Small intestine (tissue), 7 donors: Measurements from ENCODE around the gene TMEM176A. TPM values are rescaled to one million over a fixed set of nuclear protein-coding genes. Genes with fewer than 3 reads are reported as not detected.

Experiments used
- DNase-seq, 2 donors: peaks; one replicate each; pipeline versions ENCODE4 v3.0.0 to v3.0.0-alpha.2; 2013
- FAIRE-seq: peaks from 2 replicates; lab custom pipeline; 2012; peaks lifted over from hg19 to GRCh38; lab: Jason Lieb, UNC
- H3K27ac ChIP-seq, 3 donors: one replicate each; pipeline ENCODE4 v1.5.1; 2013; ENCODE audit warnings: low read length in 2 of 3, mild to moderate bottlenecking in 2 of 3, control low read depth in 1 of 3, inconsistent platforms in 1 of 3, low read depth in 1 of 3, moderate library complexity in 1 of 3
- H3K27me3 ChIP-seq, 3 donors: one replicate each; pipeline ENCODE4 v1.6.1; 2013; ENCODE audit warnings: low read length in 3 of 3, inconsistent platforms in 1 of 3; ENCODE audit not compliant: control insufficient read depth in 3 of 3, insufficient read depth in 3 of 3
- H3K36me3 ChIP-seq, 3 donors: one replicate each; pipeline ENCODE4 v1.6.1; 2013; ENCODE audit warnings: low read length in 3 of 3, inconsistent platforms in 1 of 3, low read depth in 1 of 3, mild to moderate bottlenecking in 1 of 3, moderate library complexity in 1 of 3; ENCODE audit not compliant: control insufficient read depth in 3 of 3, insufficient read depth in 2 of 3
- H3K4me1 ChIP-seq, 3 donors: one replicate each; pipeline ENCODE4 v1.6.1; 2013; ENCODE audit warnings: low read length in 2 of 3, inconsistent platforms in 1 of 3, low read depth in 1 of 3, mild to moderate bottlenecking in 1 of 3, moderate library complexity in 1 of 3; ENCODE audit not compliant: control insufficient read depth in 3 of 3, insufficient read depth in 2 of 3
- H3K4me3 ChIP-seq, 3 donors: one replicate each; pipeline ENCODE4 v1.5.1; 2013; ENCODE audit warnings: low read length in 3 of 3, control low read depth in 1 of 3, inconsistent platforms in 1 of 3, low read depth in 1 of 3, mild to moderate bottlenecking in 1 of 3, moderate library complexity in 1 of 3
- H3K9me3 ChIP-seq, 2 donors: one replicate each; pipeline ENCODE4 v1.6.1; 2013; ENCODE audit warnings: low read depth in 1 of 2, low read length in 1 of 2; ENCODE audit not compliant: control insufficient read depth in 2 of 2, insufficient read depth in 1 of 2
- WGBS, 3 donors: extraction: QIAGEN DNeasy Blood & Tissue Kit; methylation state at CpG; one replicate each; pipeline ENCODE4 v1.1.7; 2013; 5-methylcytosine and 5-hydroxymethylcytosine counted together
- polyA plus RNA-seq, 4 donors: library from polyadenylated mRNA; stranded (reverse) in 3 of 4; unstranded in 1 of 4; fragments of 200-250 nt in 3 of 4; fragments of 120-200 nt in 1 of 4; gene quantifications; one replicate each; pipeline versions ENCODE4 v1.2.1 to v1.2.3, GENCODE V29; 2013
- donor health status: healthy with polysubstance abuse.
- donor health status: control.
- donor health status: control.
- donor health status: Bipolar disorder and iron deficiency.
- donor health status: healthy.

The TMEM176A gene
- polyA plus RNA-seq, 4 donors = 143 to 380 (median 229) TPM

DNA sequence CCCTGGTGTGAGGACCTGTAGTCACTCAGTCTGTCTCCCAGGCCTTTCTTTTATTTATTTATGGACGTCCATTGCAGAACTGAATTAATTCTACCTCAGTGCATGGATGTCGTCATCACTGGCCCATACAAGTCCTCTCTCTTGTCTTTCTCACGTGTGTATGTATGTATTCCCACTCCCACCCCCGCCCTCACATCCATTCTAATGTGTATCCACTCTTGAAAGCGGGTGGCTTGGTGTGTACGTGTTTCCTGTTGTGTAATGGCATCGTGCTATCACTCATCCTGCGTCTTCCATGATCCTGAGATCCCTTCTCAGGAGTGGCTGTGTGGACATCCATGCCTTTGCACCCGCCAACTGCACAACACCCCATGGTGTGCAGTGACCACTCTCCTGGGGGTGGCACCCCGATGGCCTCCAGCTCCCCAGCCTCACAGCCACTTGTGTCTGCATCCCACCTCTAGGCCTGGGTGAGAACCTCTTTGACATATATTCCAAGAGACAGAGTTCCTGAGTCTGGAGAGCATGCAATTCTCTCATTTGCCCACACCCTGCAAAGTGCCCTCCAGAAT, 48.7 kb downstream of the TMEM176A start:
- no peak for DNase-seq
- FAIRE-seq = no peak
- no peak overlapping the region for H3K4me3 ChIP-seq
- WGBS, 3 donors = 86 to 92% (median 91%) methylated on average over 10 of the region's 10 CpGs
- H3K36me3 ChIP-seq = peaks cover 0 to 2% (median 0%) of the 10 kb centered on the region in 3 donors
- peaks cover 0 to 5% (median 3%) of the 10 kb centered on the region in 3 donors for H3K4me1 ChIP-seq
- H3K9me3 ChIP-seq = peaks cover 0 to 3% of the 10 kb centered on the region in 2 donors
- no peaks in the 10 kb centered on the region for H3K27me3 ChIP-seq
- H3K27ac ChIP-seq = no peak overlapping the region

DNA sequence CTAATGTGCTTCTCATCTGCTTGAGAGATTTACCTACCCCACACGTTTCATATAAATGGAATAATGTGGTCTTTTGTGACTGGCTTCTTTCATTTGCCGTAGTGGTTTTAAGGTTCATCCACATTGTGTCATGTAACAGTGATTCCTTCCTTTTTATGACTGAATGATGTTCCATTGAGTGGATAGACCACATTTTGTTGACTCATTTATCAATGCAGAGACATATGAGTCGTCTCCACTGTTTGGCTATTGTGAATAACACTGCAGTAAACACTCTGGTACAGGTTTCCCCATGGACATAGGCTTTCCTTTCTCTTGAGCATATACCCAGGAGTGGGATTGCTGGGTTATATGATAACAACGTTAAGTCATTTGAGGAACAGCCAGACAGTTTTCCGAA, 49.7 kb downstream of the TMEM176A start:
- no peak overlapping the region for H3K27ac ChIP-seq
- peaks cover 0 to 3% of the 10 kb centered on the region in 2 donors for H3K9me3 ChIP-seq
- no peak for FAIRE-seq
- H3K4me3 ChIP-seq = no peak overlapping the region
- WGBS, 3 donors = 81 to 88% (median 86%) methylated on average over 5 of the region's 5 CpGs
- peaks cover 0 to 9% (median 3%) of the 10 kb centered on the region in 3 donors for H3K4me1 ChIP-seq
- H3K27me3 ChIP-seq = no peaks in the 10 kb centered on the region
- peaks cover 0 to 2% (median 0%) of the 10 kb centered on the region in 3 donors for H3K36me3 ChIP-seq
- DNase-seq = no peak

GRCh38 chr7:150851492-150852370, 51.2 kb downstream of the TMEM176A start:
- peaks cover 0 to 12% (median 3%) of the 10 kb centered on the region in 3 donors for H3K4me1 ChIP-seq
- WGBS, 3 donors = 70 to 76% (median 74%) methylated on average over 19 of the region's 19 CpGs
- H3K27ac ChIP-seq = peak overlapping the region; percentile 15 to 86 (median 26)
- no peaks in the 10 kb centered on the region for H3K27me3 ChIP-seq
- no peak overlapping the region for H3K4me3 ChIP-seq
- FAIRE-seq = no peak
- H3K9me3 ChIP-seq = peaks cover 0 to 2% of the 10 kb centered on the region in 2 donors
- H3K36me3 ChIP-seq = peaks cover 0 to 10% (median 0%) of the 10 kb centered on the region in 3 donors
- no peak for DNase-seq

- 5 to 44% (median 18%) methylated on average over 8 of the region's 8 CpGs for WGBS, 3 donors
- peak; percentile 91 to 98 for DNase-seq
- H3K36me3 ChIP-seq = peaks cover 0 to 17% (median 4%) of the 10 kb centered on the region in 3 donors
- H3K4me3 ChIP-seq = peak within 1 kb of the TSS; percentile 24 to 68 (median 66)
- no peaks in the 10 kb centered on the region for H3K9me3 ChIP-seq
- peaks cover 0 to 12% (median 3%) of the 10 kb centered on the region in 3 donors for H3K4me1 ChIP-seq
- peak within 1 kb of the TSS; percentile 46 to 86 (median 81) for H3K27ac ChIP-seq
- H3K27me3 ChIP-seq = no peaks in the 10 kb centered on the region
- FAIRE-seq = no peak
Measured at GRCh38 chr7:150852371-150852905, 51.9 kb downstream of the TMEM176A start, which contains the start of gene AOC1. TSS of gene AOC1 (plus strand) at chr7:150852517. CDS start at chr7:150856471, 3,954 bp downstream.

- Histone ChIP-seq H3K27me3 (no peaks in the 10 kb centered on the region), H3K4me3 (peak overlapping the region in 1 of 3 donors; percentile 4), H3K4me1 (peaks cover 0 to 12% (median 3%) of the 10 kb centered on the region in 3 donors), H3K27ac (no peak overlapping the region), H3K36me3 (peaks cover 0 to 33% (median 10%) of the 10 kb centered on the region in 3 donors), H3K9me3 (no peaks in the 10 kb centered on the region)
- 73 to 78% (median 74%) methylated on average over 19 of the region's 19 CpGs for WGBS, 3 donors
- no peak for FAIRE-seq
- DNase-seq = peak in 1 of 2 donors; percentile 36
Measured at GRCh38 chr7:150854066-150855000, 53.8 kb downstream of the TMEM176A start.

Other genes starting within 250 kb of the TMEM176A start
- gene GIMAP4, start 233.4 kb upstream of the TMEM176A start, polyA plus RNA-seq = 10 to 100 TPM in 3 of 4 donors, 1 to 10 TPM in 1; 4.2 to 37.8 (median 15.7) TPM
- gene GIMAP6, start 168.4 kb upstream of the TMEM176A start, polyA plus RNA-seq = 10 to 100 TPM in 2 of 4 donors, 1 to 10 TPM in 2; 3.8 to 28.1 (median 11.0) TPM
- gene GIMAP2, start 115.1 kb upstream of the TMEM176A start, polyA plus RNA-seq = 10 to 100 TPM in 1 of 4 donors, 1 to 10 TPM in 3; 3.8 to 14.1 (median 9.2) TPM
- 1 to 10 TPM in 3 of 4 donors, under 1 TPM in 1; 0.89 to 7.5 (median 3.1) TPM for gene GIMAP1, start 84.2 kb upstream of the TMEM176A start, polyA plus RNA-seq
- 10 to 100 TPM in 2 of 4 donors, 1 to 10 TPM in 2; 3.8 to 29.9 (median 13.9) TPM for gene GIMAP5, start 63.4 kb upstream of the TMEM176A start, polyA plus RNA-seq
- gene TMEM176B, start 405 bp upstream of the TMEM176A start, polyA plus RNA-seq = 100 to 1,000 TPM; 152 to 376 (median 212) TPM
- 100 to 1,000 TPM in 3 of 4 donors, 10 to 100 TPM in 1; 72.7 to 325 (median 173) TPM for gene AOC1, start 51.7 kb downstream of the TMEM176A start, polyA plus RNA-seq
- 1 to 10 TPM in 3 of 4 donors, not detected in 1; 2.4 to 5.7 (median 3.7) TPM for gene KCNH2, start 177.6 kb downstream of the TMEM176A start, polyA plus RNA-seq
- gene NOS3, start 190.2 kb downstream of the TMEM176A start, polyA plus RNA-seq = 10 to 100 TPM in 1 of 4 donors, 1 to 10 TPM in 1, under 1 TPM in 2; 0.45 to 14.7 (median 4.7) TPM
- 1 to 10 TPM in 2 of 4 donors, under 1 TPM in 2; 0.22 to 1.6 (median 0.77) TPM for gene ATG9B, start 223.7 kb downstream of the TMEM176A start, polyA plus RNA-seq
- 10 to 100 TPM; 15.4 to 29.9 (median 16.2) TPM for gene ABCB8, start 227.7 kb downstream of the TMEM176A start, polyA plus RNA-seq
- 10 to 100 TPM in 1 of 4 donors, 1 to 10 TPM in 3; 2.8 to 10.7 (median 3.6) TPM for gene ASIC3, start 247.8 kb downstream of the TMEM176A start, polyA plus RNA-seq